ENCODE results near the gene CMSS1.

CMSS1 gene

DNA sequence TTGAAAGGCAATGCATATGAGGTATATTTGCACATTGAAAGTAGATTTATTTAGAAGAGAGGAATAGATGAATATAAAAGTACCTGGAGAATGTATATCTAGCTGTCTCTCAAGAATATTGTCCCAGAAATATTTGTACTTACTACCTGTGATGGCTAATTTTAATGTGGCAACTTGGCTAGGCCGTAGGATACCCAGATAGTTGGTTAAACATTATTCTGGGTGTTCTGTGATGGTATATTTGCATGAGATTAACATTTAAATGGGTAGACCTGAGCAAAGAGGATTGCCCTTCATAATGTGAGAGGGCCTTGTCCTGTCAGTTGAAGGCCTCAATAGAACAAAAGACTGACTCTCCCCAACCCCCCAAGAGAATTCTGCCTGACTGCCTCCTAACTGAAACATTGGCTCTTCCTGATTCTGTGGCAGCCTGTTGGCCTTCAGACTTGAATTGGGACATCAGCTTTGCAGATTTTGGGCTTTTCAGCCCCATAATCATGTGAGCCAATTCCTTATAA is 366.0 kb downstream of the CMSS1 start:
- no peak for DNase-seq (ENCODE audit: low read depth)

DNA sequence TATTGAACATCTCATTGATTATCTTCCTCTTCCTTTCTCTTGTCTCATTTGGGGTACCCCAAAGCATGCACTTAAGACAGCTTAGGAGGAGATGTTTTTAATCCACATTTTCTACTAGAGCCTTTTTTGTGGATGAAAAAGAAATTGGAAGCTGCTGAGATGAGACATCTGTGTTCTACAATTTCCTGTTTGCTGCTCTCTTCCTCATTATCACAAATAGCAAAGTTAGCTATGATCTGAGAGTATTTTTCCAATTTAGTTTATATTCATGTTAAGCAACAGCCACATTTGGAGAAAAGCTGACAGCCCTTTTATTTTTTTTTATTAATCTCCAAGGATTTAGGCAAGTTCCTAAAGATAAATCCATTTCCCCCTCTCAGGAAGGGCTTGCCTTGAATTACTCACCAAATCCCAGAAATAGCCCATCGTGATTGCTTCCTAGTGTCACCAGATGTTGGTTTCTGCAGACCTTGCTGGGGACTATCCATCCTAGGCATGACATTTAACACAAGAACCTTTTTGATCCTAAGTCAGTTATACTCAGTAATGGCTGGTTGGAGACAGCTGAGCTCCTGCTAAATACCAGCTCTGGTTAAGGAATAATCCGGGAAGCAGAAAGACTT is 367.4 kb downstream of the CMSS1 start:
- DNase-seq (ENCODE audit: low read depth), result no peak

DNA sequence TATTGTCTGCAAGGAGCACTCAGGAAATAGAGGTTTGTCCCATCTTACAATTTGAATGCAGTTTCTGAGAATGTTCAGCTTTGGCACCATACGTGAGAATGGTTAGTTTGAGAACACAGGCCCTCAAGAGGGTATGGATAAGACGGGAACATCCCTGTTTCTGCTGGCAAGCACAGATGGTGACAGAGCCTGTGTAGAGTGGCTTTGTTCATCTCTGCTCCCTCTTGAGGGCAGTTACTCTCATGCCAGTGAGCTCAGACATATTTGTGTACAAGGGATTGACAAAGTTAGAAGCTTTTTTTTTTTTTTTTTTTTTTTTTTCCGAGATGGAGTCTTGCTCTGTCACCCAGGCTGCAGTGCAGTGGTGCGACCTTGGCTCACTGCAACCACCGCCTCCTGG is 368.2 kb downstream of the CMSS1 start:
- DNase-seq (ENCODE audit: low read depth), result no peak

DNA sequence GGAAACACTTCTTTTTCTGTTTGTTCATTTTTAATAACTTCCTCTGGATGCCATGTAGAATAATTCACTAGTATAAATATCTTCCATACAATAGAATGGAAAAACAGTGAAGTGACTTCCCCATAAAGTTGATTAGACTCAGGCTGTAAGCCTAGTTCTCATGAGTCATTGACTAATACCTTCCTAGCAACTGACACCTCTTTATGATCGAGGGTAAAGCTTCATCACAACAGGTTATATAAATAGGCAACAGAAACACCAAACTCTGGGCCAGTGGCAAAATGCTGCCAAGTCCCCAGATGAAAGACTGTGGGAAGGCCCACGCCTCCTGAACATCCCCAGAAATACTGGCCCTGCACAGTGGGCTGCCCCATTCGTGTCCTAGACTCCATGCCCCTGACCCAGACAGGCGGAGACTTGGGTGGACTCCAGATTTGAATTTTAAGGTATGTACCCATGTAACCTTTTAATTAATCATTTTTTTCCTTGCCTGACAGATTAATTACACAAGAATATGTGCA is 371.8 kb downstream of the CMSS1 start:
- no peak for DNase-seq (ENCODE audit: low read depth)

DNA sequence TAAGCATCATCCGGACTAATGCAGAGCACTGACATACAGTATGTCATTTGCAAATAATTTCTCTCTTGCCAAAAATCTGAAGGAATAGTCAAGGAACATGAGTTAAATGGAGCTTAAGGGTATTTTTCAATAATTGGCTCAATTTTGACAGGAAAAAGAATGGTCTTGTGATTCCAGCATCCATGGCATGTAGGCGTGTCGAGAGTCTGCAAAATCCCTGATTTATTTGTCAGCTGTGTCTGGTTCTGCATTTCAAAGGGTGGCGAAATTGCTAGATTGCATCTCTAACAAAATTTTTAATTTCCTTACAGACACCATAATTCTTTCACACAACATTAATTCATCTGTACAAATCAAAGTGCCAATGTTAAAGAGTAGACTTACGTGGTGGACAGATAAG is 377.7 kb downstream of the CMSS1 start:
- DNase-seq (ENCODE audit: low read depth), result no peak

DNA sequence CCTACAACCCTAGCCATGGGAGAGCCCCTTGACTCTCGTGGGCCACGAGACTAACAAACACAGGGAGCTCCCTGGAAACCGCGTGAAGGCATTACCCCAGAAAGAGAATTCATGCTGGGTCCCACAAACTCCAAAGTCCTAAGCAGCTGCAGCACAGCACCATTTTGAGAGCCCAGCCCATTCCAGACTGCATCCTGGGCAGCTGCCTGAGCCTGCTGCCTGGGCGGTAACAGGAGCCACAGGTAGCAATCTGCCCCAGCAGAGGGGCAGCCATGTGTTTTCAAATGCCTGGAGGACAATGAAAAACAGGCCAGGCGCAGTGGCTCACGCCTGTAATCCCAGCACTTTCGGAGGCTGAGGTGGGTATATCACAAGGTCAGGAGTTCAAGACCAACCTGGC is 380.2 kb downstream of the CMSS1 start:
- DNase-seq (ENCODE audit: low read depth), result no peak

DNA sequence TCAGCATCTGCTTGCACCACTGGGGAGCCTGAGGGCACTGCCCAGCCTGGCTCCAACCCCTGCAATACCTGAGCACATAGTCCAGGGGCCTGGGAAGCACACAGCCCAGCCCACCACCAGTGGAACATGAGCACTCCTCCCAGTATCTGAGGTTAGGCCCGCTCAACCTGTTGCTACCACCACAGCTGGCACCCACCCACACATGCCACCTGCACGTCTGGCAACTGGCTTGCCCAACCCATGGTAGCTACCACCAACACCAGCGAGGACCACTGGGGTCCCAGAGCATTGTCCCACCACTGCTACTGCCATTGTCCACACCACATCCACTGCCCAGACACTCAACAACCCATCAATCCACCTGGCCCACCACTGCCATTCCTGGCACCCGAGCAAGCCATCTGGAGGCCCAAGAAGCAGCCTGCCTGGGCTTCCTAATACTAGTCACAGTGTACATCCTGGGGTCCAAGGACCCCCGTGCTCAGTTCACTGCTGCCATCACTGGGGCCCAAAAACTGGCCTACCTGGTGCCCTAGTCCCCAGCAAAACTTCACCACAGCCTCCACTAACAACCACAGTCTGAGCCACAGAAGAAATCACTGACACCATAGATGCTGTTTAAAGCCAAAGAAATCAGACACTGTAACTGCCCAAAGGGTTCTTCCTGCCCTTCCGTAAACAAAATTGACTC is 381.1 kb downstream of the CMSS1 start:
- DNase-seq (ENCODE audit: low read depth), result no peak

DNA sequence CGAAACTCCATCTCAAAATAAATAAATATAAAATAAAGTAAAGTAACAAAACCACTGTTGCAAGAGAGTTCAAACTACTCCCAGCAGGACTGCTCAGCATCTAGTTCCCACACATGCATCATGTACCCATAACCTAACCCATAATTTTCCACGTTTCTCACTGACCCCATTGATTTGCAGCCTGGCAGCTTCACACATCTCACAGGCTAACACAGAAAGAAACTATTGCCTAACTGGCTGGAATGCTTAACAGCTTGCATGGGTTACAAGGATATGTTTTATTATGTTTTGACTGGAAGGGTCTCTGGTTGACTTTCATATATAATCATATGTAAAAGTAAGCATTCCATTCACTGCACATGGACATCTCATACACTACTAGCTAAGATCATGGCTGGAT is 387.5 kb downstream of the CMSS1 start:
- peak; percentile 17 for DNase-seq (ENCODE audit: low read depth)

DNA sequence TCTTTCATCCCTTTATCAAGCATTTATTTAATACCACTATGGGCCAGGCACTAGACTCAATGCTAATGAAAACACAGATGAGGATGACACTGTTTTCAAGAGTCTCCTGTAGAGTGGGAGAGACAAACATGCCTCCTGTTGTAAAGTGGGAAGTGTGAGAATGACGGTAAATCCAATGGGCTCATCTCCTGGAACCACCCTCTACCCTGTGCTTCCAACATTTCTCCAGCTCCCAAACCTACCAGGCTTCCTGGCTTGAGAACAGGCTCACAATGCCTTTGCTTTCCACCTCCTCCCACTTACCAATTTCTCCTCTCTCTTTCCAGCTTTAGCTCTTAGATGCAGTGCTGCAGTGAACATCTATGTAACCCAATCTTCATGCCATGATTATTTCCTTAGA is 389.0 kb downstream of the CMSS1 start:
- DNase-seq (ENCODE audit: low read depth), result no peak

DNA sequence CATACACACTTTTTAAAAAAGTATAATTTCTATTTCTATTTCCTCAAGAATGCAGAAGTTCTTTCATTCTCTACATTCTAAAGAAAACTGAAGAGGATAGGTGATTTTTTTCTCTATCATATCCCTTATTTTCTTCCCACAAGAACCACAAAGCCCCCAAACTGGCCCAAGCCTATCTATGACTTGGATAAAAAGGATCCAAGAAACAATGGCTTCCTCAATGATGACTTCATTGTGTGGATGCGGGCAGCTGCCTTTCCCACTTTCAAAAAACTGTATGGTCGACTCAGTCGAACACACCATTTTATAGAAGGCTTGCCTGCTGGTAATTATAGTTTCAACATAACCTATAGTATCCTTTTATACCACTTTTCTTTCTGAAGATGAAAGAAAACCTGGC is 390.2 kb downstream of the CMSS1 start:
- no peak for DNase-seq (ENCODE audit: low read depth)

DNA sequence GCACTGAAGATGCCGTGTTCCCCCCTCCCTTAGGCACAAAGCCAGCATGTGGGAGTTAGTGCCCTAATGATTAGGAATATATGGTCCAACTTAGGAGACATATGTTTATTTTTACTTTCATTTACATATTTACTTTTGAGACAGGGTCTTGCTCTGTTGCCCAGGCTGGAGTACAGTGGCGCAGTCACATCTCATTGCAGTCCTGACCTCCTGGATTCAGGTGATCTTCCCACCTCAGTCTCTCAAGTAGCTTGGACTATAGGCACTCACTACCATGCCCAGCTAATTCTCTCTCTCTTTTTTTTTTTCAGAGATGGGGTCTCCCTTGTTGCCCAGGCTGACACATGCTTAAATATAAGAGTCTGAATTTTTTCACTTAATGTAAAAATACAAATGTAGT is 391.5 kb downstream of the CMSS1 start:
- DNase-seq (ENCODE audit: low read depth), result no peak

DNA sequence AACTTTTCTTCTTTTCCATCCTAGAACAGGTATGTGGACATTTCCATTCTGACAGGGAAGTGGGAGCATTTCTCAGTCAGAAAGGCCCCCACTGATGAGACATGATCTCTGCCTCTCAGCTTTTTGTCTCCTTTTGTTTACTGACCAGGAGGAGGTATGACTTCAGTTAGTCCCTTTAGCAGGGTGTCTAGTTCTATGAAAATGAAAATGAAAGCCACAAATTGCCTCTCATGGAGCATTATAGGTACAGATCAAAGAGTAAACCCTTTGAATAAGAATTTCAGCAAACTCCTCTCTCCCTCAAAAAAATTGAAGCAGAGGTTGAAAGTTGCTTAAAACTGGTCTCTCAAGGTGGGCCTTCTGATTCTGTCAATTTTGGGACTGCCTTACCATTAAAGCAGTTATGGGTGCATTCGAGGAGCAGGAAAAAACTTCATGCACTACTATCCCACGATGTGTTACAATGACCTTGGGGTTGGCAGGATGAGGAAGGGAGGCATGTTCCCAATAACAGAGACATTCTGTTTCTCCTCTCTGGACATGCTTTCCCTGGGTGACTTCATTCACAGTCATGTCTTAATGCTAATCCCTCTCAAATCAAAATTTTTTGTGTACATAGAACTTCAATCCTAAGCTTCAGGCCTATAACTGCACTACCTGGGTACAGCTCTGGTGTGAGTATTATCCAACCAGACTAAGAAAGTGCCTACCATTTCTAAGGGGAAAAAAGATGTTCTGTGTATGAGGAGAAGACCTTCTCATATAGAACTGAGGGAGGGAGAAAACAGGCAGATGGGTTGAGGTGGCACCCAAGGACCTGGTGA is 392.5 kb downstream of the CMSS1 start:
- DNase-seq (ENCODE audit: low read depth), result peak; percentile 24

DNA sequence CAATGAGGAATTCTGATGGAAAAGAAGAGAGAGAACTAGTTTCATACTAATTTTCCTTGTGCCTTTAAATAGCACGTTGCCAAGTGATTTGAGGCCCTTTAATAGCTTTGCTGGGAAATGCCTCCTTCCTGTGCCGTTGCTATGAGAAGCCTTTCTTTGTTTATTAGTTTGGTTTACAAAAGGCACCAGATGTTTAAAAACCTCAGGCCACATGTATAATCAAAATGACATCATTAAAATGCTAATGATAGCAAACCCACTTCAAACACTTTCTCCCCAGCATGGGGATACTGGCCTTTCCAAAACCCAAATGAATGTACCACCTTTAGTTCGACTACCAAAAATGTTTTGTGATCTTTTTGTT is 393.1 kb downstream of the CMSS1 start:
- DNase-seq (ENCODE audit: low read depth), result peak; percentile 83

DNA sequence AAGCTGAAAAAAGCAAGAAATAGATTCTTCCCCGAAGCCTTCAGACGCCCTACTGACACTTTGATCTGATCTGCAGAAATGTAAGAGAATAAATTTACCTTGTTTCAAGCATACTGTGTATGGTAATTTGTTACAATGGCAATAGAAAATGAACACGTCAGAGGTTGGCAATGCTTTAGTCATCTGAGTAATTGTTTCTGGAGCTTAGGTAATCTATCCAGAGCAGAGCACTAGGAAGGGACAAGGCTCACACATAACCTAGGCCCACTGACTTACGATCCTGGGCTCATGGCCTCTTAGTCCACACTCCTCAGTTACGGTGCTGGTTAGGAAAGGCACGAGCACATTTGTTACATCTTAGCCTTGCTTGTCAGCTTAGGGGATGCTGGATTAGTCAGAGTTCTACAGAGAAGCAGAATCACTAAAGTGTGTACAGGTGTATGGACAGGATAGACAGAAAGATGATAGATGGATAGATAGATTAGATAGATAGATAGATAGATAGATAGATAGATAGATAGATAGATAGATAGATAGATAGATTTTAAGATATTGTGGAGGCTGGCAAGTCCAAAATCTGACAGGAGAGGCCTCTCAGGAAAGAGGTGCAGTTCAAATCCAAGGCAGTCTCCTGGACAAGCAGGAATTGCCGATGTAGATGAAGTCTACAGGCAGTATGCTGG is 396.4 kb downstream of the CMSS1 start:
- peak; percentile 30 for DNase-seq (ENCODE audit: low read depth)

DNA sequence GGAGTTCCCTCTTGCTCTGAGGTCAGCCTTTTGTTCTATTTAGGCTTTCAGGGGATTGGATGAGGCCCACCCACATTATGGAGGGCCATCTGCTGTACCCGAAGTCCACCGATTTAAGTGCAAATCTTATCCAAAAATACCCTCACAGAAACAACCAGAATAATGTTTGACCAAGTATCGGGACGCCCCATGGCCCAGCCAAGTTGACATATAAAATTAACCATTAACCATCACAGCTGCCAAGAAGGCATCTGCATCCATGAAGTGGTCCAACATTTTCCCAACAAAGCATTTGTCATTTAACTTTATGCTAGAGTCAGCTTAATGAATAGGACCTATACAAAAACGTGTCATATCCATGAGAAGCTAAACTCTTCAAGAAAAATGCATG is 396.9 kb downstream of the CMSS1 start:
- DNase-seq (ENCODE audit: low read depth), result no peak

DNA sequence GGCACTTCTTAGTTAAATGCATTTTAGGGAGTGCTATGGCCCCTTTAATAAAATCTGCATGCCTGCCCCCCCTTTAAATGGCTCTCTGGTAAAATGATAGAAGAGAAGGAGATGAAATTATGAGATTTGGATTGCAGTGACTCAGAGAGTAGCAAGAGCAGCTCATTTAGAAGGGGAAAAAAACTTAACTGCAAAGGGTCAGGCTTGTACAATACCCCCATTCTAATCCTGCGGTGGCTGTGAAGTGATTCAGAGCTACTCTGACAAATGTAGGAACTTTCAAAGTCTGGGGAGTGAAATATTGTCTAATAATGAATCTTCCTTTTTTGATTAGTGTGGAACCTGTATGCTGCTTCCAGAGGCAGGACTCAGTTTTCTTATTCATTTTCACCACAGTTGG is 399.1 kb downstream of the CMSS1 start:
- DNase-seq (ENCODE audit: low read depth), result peak; percentile 47

DNA sequence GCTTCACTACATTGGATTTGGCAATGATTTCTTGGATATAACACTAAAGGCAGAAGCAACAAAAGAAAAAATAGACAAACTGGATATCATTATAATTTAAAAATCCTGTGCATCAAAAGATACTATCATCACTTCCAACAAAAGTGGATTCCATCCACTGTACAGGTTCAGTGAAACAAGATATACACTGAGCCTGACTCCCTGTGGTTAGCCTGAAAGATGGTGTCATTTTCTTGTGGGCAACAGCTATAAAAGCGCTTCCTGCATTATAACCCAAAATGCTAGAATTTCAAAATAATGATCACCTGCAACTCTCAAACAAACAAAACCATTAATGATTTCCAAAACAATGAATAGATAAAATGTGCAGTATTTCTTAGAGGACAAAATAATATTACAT is 403.5 kb downstream of the CMSS1 start:
- no peak for DNase-seq (ENCODE audit: low read depth)

DNA sequence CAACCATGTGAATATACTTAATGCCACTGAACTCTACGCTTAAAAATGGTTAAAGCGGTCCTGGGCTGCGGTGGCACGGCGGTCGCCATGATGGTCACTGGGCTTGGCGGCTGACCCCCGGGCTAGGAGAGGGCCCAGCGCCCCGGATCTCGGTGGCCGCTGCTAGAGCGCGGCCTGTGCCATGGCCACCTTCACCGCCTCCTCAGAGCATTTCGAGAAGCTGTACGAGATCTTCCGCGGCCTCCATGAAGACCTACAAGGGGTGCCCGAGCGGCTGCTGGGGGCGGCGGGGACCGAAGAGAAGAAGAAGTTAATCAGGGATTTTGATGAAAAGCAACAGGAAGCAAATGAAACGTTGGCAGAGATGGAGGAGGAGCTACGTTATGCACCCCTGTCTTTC is 407.5 kb downstream of the CMSS1 start:
- DNase-seq (ENCODE audit: low read depth), result no peak

DNA sequence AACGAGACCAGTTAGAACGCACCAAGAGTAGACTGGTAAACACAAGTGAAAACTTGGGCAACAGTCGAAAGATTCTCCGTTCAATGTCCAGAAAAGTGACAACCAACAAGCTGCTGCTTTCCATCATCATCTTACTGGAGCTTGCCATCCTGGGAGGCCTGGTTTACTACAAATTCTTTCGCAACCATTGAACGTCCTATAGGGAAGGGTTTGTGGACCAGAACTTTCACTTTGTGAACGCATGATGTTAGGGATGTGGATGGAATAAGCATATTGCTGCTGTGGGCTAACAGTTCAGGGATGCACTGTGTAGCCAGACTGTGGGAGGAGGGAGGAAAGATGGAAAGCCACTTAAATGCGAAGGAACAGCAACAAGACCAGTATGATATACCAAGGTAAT is 408.2 kb downstream of the CMSS1 start:
- DNase-seq (ENCODE audit: low read depth), result no peak

DNA sequence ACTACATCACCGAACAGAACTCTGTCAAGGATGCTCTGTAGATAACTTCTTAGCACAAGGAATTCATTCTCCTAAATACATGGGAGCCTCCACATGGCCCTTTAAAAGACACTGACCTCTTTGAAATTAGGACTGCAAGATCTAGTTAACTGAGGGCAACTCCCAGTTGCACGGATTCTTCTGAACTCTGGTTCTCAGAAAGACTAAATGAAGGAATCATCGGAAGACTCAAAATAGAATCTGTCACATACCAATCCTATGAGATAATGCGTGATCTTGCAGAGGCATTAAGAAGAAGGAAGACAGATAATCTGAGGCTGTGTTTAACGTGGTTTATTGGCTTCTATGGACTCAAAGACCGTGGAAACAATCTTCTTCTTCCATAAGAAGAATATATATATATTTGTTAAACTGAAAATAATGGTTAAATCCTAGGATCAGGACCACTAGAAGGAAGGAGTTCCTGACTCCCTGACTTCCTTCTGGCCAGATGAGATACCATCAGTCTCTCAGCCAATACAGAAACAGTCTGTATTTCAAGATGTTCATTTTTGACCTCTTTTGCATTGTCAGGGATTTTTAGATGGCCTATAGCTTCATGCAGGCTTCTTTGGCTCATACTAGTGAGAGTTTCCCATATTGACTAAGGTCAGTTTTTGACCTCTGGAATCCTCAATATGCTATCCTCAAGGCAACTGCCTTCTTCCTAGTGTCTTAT is 409.2 kb downstream of the CMSS1 start:
- DNase-seq (ENCODE audit: low read depth), result peak; percentile 76

DNA sequence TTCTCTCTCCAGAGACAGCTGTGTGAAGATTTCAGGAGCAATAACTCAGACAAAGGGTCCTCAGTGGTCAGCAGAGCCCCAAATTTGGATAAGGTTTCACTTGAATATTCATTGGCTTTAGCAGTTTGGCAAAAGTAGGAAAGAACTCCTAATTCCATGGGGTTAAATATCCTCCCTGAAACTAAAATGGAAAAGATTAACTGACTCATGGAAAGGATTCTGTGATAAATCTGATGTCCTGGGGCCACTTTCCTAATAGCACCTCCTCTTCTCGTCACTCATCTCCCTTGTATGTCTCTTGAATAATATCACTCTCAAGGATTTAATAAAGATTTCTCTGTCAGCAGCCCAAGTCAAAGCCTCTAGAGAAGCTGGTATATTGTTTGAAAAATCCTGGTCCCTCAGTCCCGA is 409.9 kb downstream of the CMSS1 start:
- DNase-seq (ENCODE audit: low read depth), result no peak

DNA sequence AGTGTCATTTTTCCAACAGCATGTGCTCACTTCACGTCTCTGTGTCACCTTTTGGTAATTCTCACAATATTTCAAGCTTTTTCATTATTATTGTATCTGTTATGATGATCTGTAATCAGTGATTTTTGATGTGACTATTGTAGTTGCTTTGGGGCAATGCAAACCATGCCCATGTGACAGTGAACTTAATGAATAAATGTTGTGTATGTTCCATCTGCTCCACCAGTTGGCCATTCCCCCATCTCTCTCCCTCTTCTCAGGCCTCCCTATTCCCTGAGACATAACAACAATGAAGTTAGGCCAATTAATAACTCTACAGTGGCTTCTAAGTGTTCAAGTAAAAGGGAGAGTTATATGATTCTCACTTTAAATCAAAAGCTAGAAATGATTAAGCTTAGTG is 410.6 kb downstream of the CMSS1 start:
- no peak for DNase-seq (ENCODE audit: low read depth)

Data from amniotic epithelial cell (primary cell).